Gastrocnemius medialis (tissue), 4 donors: ENCODE data around the gene ADIG. TPM values are rescaled to one million over a fixed set of nuclear protein-coding genes. Genes with fewer than 3 reads are reported as not detected.

Source experiments
- ATAC-seq, 2 donors: fragments of 150-250 bp; one replicate each; pipeline ENCODE4 v1.9.1; 2016
- DNase-seq, 2 donors: peaks; one replicate each; pipeline ENCODE4 v3.0.0-alpha.2; 2019
- H3K27ac ChIP-seq, 4 donors: fragments of 200-600 bp; sonication (generic); 1 replicate in 1 of 4; 2 replicates in 3 of 4; pipeline ENCODE4 v1.5.1; 2016 to 2018; ENCODE audit warnings: mild to moderate bottlenecking in 2 of 4, moderate library complexity in 1 of 4
- H3K27me3 ChIP-seq, 3 donors: fragments of 200-600 bp; sonication (generic) in 2 of 3; 1 replicate in 1 of 3; 2 replicates in 2 of 3; pipeline versions ENCODE4 v1.5.1 to v1.6.0; 2016 to 2019; ENCODE audit warnings: mild to moderate bottlenecking in 1 of 3, moderate library complexity in 1 of 3
- H3K36me3 ChIP-seq, 2 donors: fragments of 200-600 bp; sonication (generic) in 1 of 2; one replicate each; pipeline ENCODE4 v1.5.1; 2017 to 2018
- H3K4me1 ChIP-seq, 2 donors: fragments of 200-600 bp; sonication (generic) in 1 of 2; one replicate each; pipeline ENCODE4 v1.5.1; 2016 to 2017; ENCODE audit warnings: mild to moderate bottlenecking in 2 of 2
- H3K4me3 ChIP-seq, 4 donors: fragments of 200-600 bp; sonication (generic) in 3 of 4; 1 replicate in 1 of 4; 2 replicates in 3 of 4; pipeline ENCODE4 v1.5.1; 2016 to 2019; ENCODE audit warnings: mild to moderate bottlenecking in 2 of 4
- H3K9me3 ChIP-seq, 3 donors: fragments of 200-600 bp; sonication (generic) in 2 of 3; 1 replicate in 1 of 3; 2 replicates in 2 of 3; pipeline ENCODE4 v1.5.1; 2016 to 2019
- POLR2A ChIP-seq, 2 donors: fragments of 450-650 bp; IDR thresholded peaks; one replicate each; pipeline ENCODE4 v1.6.1; 2017; ENCODE audit warnings: antibody characterized with exemption in 2 of 2, mild to moderate bottlenecking in 2 of 2, moderate library complexity in 2 of 2
- in situ Hi-C, 4 donors: fragments of 200-750 bp; cut with MboI; loops; one replicate each; pipeline versions ENCODE4 v1.15.0 to v1.8.0; 2017; ENCODE audit warnings: low sequenced_read_pairs in 4 of 4
- intact Hi-C: fragments of 100-400 bp; cut with DNase I; formaldehyde crosslinking; loops from one replicate; pipeline ENCODE4 v1.15.1; 2023; ENCODE audit warnings: low total_unique reads
- total RNA-seq, 4 donors: library from RNA; depleted of rRNA; stranded (reverse); fragments of >200 nt; gene quantifications; one replicate each; pipeline versions ENCODE4 v1.1.0 to v1.2.3, GENCODE V29; 2016
- TF ChIP-seq, protein P1 (sequence below), 5 experiments: fragments of 450-650 bp in 3 of 5; fragments of 200-600 bp in 2 of 5; sonication (generic) in 2 of 5; IDR thresholded peaks in 4 of 5; conservative IDR thresholded peaks in 1 of 5; 1 replicate in 4 of 5; 2 replicates in 1 of 5; pipeline ENCODE4 v1.5.1; 2016 to 2019; ENCODE audit warnings: antibody characterized with exemption in 5 of 5, mild to moderate bottlenecking in 3 of 5, moderate library complexity in 3 of 5

ADIG gene
- total RNA-seq, 4 donors from 2014 or later: not detected

DNA sequence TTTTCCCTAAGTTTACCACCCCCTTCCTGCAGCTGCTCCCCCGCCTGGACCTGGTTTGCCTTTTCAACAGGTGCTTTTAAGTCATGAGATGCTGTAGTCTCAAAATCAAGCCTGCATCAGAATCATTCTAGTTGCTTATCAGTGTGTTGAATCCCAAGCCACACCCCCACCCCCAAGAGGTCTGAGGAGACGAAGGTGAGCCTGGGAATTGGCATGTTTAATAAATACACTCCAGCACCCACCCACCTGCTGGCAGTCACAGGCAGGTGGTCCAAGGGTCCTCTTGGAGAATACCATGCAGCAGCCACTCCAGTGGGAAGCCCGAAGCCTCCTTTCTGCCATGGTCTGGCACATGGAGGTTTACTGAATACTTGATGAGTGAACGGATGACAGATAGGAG is 1.1 kb upstream of the ADIG start:
- Histone ChIP-seq H3K27ac (no peak overlapping the region), H3K27me3 (no peaks in the 10 kb centered on the region), H3K4me3 (no peak overlapping the region), H3K36me3 (peaks cover 0 to 23% of the 10 kb centered on the region in 2 donors), H3K9me3 (no peaks in the 10 kb centered on the region), H3K4me1 (peaks cover 2 to 7% of the 10 kb centered on the region in 2 donors)
- ATAC-seq: no peak
- TF ChIP-seq, protein P1, sequence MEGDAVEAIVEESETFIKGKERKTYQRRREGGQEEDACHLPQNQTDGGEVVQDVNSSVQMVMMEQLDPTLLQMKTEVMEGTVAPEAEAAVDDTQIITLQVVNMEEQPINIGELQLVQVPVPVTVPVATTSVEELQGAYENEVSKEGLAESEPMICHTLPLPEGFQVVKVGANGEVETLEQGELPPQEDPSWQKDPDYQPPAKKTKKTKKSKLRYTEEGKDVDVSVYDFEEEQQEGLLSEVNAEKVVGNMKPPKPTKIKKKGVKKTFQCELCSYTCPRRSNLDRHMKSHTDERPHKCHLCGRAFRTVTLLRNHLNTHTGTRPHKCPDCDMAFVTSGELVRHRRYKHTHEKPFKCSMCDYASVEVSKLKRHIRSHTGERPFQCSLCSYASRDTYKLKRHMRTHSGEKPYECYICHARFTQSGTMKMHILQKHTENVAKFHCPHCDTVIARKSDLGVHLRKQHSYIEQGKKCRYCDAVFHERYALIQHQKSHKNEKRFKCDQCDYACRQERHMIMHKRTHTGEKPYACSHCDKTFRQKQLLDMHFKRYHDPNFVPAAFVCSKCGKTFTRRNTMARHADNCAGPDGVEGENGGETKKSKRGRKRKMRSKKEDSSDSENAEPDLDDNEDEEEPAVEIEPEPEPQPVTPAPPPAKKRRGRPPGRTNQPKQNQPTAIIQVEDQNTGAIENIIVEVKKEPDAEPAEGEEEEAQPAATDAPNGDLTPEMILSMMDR (IDR thresholded peaks at IDR 0.05 in 4 of 5, conservative IDR thresholded peaks at IDR 0.05 in 1 of 5): no peak
- no peak for TF ChIP-seq POLR2A (IDR thresholded peaks at IDR 0.05)
- DNase-seq: no peak
- intact Hi-C loops: no loop called here
- in situ Hi-C loops: no loop called here

DNA sequence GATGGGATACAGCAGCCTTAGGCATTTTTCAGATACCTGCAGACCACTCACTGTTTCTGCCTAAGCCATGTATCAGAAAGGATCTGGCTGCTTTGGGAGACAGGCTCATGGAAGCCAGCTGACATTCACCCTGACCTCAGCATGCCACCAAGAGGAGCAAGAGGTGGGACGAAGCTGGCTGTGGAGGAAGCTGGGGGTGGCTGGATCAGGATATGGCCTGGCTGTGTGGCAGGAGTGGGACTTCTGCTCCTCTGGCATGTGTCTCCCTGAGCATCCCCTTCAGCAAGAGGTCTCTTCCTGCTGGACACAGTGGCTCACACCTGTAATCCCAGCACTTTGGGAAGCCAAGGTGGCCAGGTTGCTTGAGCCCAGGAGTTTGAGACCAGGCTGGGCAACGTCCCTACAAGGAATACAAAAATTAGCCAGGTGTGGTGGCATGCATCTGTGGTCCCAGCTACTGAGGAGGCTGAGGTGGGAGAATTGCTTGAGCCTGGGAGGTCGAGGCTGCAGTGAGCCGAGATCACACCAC is 897 bp downstream of the ADIG start:
- Histone ChIP-seq H3K27ac (no peak overlapping the region), H3K4me3 (no peak overlapping the region), H3K4me1 (peaks cover 2 to 7% of the 10 kb centered on the region in 2 donors), H3K27me3 (no peaks in the 10 kb centered on the region), H3K9me3 (no peaks in the 10 kb centered on the region), H3K36me3 (peaks cover 0 to 6% of the 10 kb centered on the region in 2 donors)
- in situ Hi-C loops (no loop called here), intact Hi-C loops (no loop called here)
- DNase-seq (no peak), ATAC-seq (no peak)
- TF ChIP-seq, protein P1 (IDR thresholded peaks at IDR 0.05 in 4 of 5, conservative IDR thresholded peaks at IDR 0.05 in 1 of 5): no peak

DNA sequence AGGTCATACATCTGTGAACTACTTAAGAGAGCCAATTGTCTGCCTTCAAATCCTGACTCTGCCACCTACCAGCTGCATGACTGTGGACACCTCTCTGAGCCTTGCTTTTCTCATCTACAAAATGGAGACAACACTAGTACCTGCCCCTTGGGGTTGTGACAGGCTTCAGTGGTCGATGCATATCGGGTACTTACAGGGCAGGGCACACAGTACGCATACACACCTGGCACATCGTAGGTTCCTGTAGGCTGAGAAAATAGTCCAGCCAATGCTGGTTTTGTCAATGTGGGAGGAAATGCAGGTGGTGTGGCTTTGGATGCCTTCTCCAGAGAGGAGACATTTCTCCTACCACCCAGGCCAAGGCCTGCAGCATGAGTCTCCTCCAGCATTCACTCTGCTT is 2.3 kb downstream of the ADIG start:
- no peak for ATAC-seq
- TF ChIP-seq, protein P1 (IDR thresholded peaks at IDR 0.05 in 4 of 5, conservative IDR thresholded peaks at IDR 0.05 in 1 of 5): no peak
- TF ChIP-seq POLR2A (IDR thresholded peaks at IDR 0.05): no peak
- Histone ChIP-seq H3K27ac (no peak overlapping the region), H3K4me3 (no peak overlapping the region), H3K9me3 (no peaks in the 10 kb centered on the region), H3K4me1 (peaks cover 2 to 7% of the 10 kb centered on the region in 2 donors), H3K27me3 (no peaks in the 10 kb centered on the region), H3K36me3 (no peaks in the 10 kb centered on the region)
- in situ Hi-C loops: no loop called here
- no peak for DNase-seq
- intact Hi-C loops: no loop called here

DNA sequence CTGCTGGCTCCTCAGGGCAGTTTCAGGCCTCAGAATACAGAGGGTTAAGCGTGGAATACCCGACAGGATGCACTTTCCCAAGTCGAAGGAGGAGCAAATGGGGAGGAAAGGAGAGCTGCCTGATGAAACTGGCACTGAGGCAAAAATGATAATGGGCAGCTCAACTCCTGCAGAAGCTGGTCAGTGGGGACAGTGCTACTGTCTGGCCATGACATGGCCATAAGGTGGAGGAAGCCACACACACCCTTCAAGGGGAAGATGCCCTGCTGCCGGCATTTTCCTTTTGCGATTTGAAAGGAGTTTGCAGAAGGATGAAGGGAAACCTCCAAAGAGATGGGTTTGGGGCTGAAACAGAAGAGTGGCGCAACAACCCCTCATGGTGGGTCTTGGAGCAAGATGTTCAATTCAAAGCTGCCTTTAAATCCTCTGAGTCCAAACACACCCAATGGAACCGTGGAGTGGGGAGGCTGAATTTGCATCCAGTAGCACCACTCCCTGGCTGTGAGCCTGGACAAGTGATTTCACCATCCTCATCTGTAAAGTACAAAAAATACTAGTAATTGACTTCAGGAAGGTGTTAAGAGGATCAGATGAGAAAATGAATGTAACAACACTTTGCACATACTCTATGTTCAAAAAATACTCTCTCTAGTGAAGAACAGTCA is 3.2 kb downstream of the ADIG start:
- intact Hi-C loops (no loop called here), in situ Hi-C loops (no loop called here)
- DNase-seq (no peak), ATAC-seq (no peak)
- H3K4me3 ChIP-seq: no peak overlapping the region
- H3K9me3 ChIP-seq: no peaks in the 10 kb centered on the region
- H3K36me3 ChIP-seq: no peaks in the 10 kb centered on the region
- no peak overlapping the region for H3K27ac ChIP-seq
- no peaks in the 10 kb centered on the region for H3K27me3 ChIP-seq
- no peak for TF ChIP-seq POLR2A (IDR thresholded peaks at IDR 0.05)
- TF ChIP-seq, protein P1 (IDR thresholded peaks at IDR 0.05 in 4 of 5, conservative IDR thresholded peaks at IDR 0.05 in 1 of 5): no peak
- peaks cover 2 to 7% of the 10 kb centered on the region in 2 donors for H3K4me1 ChIP-seq
